Dermis blood vessel endothelial cell (primary cell): ENCODE results near the gene FBXO10. TPM values are rescaled to one million over a fixed set of nuclear protein-coding genes. Genes with fewer than 3 reads are reported as not detected.
A peak's percentile ranks its signal among the peaks of the same experiment; 100 is the strongest.
"Not testable (repeated sequence)": the region's sequence is repeated elsewhere in the genome, so short reads cannot be mapped to it uniquely, and the experiment has no call there.

Experiments used
- DNase-seq: peaks from one replicate; pipeline ENCODE4 v3.0.0; 2010
- total RNA-seq: library from RNA; depleted of rRNA; stranded (reverse); fragments of >200 nt; gene quantifications from 2 replicates; pipeline ENCODE4 v1.2.3, GENCODE V29; 2014

The FBXO10 gene
- total RNA-seq, 1 donor from 2014 or later, result 17.0 TPM

DNA sequence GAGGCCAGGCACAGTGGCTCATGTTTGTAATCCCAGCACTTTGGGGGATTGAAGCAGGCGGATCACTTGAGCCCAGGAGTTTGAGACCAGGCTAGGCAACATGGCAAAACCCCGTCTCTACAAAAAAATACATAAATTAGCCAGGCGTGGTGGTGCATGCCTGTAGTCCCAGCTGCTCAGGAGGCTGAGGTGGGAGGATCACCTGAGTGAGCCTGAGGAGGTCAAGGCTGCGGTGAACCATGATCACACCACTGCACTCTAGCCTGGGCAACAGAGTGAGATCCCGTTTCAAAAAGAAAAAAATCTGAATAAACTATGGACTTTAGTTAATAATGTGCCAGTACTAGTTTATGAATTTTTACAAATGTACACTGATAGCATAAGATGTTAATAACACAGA lies 66.1 kb downstream of the FBXO10 start:
- DNase-seq, result not testable (repeated sequence)

- no peak for DNase-seq
These were observed 66.6 kb downstream of the FBXO10 start for GRCh38 chr9:37509536-37509935.

GRCh38 chr9:37508834-37509206 lies 67.4 kb downstream of the FBXO10 start:
- DNase-seq, result no peak

GRCh38 chr9:37508135-37508833 lies 67.9 kb downstream of the FBXO10 start:
- DNase-seq, result no peak

DNA sequence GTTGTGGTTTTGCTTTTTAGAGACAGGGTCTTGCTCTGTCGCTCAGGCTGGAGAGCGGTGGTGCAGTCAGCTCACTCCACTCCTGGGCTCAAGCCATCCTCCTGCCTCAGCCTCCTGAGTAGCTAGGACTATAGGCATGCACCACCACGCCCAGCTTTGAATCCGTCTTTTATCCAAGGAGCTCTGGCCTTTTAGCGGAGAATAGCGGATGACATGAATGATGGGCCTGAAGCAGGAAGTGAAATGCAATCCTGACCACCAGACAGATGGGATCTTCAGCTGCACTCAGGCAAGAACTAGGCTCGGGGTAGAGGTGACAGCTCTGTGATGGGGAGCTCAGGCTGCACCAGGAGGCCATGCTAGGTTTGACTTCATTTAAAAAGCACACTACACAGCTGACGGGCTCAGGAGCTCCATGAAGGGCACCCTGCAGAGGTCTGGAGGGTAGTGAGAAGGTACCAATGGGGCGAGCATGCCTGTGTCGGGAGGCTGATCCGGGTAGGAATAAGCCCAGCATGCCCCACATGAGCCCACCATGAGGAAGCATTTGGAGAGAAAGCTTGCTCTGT lies 68.5 kb downstream of the FBXO10 start:
- no peak for DNase-seq

DNA sequence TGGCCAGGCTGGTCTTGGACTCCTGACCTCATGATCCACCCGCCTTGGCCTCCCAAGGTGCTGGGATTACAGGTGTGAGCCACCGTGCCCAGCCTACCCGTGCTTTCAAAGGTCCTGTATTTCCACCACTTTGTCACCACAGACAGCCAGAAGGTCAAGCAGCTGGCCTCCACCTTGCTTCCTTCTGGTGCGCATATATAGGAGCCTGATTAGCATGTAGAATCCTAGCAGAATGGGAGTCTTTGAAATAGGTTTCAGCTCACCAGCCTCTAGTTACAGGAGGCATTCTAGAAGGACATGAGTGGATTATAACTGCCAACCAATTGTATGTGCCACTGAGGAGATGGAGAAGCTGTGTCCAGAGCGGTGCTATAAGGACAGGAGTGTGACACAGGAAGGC lies 71.6 kb downstream of the FBXO10 start:
- DNase-seq, result no peak

- no peak for DNase-seq
These were observed 72.4 kb downstream of the FBXO10 start for GRCh38 chr9:37503736-37504135.

DNA sequence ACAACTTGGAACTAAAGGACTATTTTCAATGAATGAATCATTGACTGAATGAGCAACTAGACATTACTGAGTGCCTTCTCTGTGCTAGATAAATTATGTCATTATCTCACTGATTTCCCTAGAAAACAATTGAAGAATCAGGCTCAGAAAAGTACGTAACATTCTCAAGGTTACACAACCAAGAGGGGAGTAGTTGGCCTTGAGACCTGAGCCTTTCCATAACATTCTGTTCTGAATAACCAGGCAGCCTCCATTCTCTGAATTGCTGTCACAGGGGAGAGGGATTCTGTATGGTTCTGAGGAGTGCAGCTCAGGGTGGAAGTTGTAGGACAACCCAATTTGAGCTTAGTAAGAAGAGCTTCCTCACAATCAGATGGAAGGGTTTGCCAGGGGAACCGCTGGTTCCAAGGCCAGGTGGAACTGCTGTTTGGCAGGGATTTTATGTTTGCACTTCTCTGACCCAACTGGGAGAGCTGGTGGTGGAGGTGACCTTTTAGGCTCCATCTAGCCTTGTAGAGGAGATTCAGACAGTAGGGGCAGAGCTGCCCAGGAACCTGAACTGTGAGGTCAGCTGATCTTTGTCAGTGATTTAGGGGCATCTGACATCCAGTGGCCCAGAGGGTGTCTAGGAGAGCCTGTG lies 74.1 kb downstream of the FBXO10 start:
- no peak for DNase-seq

GRCh38 chr9:37499297-37499696 lies 76.9 kb downstream of the FBXO10 start:
- DNase-seq, result no peak

DNA sequence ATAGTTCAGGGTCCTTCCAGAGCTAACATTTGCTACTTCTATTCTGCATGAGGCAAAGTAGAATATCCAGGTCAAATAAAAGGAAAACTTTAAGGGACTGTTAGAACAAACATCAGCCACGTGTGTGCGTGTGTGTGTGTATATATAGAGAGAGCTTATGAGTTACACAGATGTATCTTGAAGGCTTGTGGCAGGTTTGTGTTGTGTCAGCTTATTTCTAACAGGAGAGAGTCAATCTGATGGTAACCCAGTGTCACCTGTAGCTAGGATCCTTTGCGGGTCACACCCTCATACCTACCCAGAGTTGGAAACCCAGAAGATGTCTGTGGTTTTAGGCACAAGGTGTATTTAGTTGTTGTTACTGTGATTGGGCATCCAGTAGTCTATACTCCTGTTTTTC lies 77.7 kb downstream of the FBXO10 start:
- no peak for DNase-seq

- DNase-seq, result no peak
These were observed 78.9 kb downstream of the FBXO10 start for GRCh38 chr9:37497320-37497719.

GRCh38 chr9:37496020-37496419 lies 80.2 kb downstream of the FBXO10 start:
- DNase-seq, result no peak

GRCh38 chr9:37495571-37495970 lies 80.6 kb downstream of the FBXO10 start:
- no peak for DNase-seq

GRCh38 chr9:37491939-37492338 lies 84.2 kb downstream of the FBXO10 start:
- DNase-seq, result no peak

GRCh38 chr9:37486616-37487548 lies 89.3 kb downstream of the FBXO10 start:
- peak; percentile 32 for DNase-seq

GRCh38 chr9:37486256-37486615 lies 89.9 kb downstream of the FBXO10 start:
- DNase-seq, result no peak

DNA sequence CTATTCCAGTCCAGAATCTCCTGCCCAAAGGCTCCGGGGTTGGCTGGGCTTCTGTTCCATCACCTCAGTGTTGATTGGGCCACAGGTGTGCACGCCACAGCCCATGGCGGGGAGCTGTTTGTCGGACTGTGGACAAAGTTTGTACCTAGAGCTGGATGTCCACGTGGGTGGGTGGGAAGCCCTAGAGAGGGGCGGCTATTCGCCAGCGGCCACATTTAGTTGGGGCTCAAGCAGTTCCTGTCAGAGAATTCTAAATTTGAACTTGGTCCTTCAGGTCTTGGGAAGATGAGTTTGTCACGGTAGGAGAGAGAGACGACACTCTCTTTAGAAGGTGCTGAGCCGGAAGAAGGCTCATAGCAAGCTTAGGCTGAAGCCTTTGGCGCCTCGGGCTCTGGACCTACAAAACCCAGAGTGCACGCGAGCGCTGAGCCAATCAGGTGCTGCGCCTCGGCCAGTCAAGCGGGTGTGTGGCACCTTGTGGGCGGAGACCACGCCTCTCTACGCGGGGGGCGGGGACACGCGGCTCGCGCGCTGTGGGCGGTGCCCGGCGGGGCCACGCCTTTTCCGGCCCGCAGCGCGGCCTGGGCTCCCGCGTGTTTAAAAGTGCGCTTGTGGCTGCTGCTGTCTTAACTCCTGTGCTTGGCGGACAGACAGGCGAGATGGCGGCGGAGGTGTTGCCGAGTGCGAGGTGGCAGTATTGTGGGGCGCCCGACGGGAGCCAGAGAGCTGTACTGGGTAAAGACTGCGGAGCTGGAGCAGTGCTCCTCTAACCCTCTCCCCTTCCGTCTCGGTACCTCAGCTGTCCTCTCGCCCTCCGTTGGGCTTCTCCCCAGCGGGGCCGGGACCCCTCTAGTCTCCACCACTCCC lies 90.6 kb downstream of the FBXO10 start, which contains the start of gene POLR1E:
Gene POLR1E (plus strand): TSS at position 560 of the 867 bp plus-strand sequence. CDS start 100 bp downstream, at position 660.
- DNase-seq, result peak; percentile 92

- no peak for DNase-seq
These were observed 95.4 kb downstream of the FBXO10 start for GRCh38 chr9:37480759-37481158.

- DNase-seq, result not testable (repeated sequence)
These were observed 98.1 kb downstream of the FBXO10 start for GRCh38 chr9:37477987-37478619.

DNA sequence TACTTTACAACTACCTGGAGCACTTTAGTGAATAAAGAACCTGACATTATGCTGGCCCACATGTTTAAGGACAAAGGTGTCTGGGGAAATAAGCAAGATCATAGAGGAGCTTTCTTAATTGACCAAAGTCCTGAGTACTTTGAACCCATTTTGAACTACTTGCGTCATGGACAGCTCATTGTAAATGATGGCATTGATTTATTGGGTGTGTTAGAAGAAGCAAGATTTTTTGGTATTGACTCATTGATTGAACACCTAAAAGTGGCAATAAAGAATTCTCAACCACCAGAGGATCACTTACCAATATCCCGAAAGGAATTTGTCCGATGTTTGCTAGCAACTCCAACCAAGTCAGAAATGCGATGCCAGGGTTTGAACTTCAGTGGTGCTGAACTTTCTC lies 98.7 kb downstream of the FBXO10 start:
- not testable (repeated sequence) for DNase-seq

- DNase-seq, result no peak
These were observed 99.2 kb downstream of the FBXO10 start for GRCh38 chr9:37476930-37477329.
